Astrocyte of the spinal cord (primary cell): Measurements from ENCODE around the gene FAM98B.

ENCODE experiments used
- DNase-seq: peaks from one replicate; pipeline ENCODE4 v3.0.0; 2011; ENCODE audit warnings: low read depth, low spot score
- H3K4me3 ChIP-seq: 2 replicates; pipeline ENCODE4 v1.5.1; 2011; ENCODE audit warnings: low read depth, mild to moderate bottlenecking, low read length, moderate library complexity
- in situ Hi-C: cut with HindIII; loops from 2 replicates; pipeline ENCODE4 v1.10.0; 2017; ENCODE audit warnings: low sequenced_read_pairs
- TF ChIP-seq, protein P1 (sequence below): IDR thresholded peaks from 2 replicates; pipeline ENCODE4 v1.5.1; 2012; ENCODE audit warnings: low read depth, mild to moderate bottlenecking, low read length, inconsistent platforms

The FAM98B gene

DNA sequence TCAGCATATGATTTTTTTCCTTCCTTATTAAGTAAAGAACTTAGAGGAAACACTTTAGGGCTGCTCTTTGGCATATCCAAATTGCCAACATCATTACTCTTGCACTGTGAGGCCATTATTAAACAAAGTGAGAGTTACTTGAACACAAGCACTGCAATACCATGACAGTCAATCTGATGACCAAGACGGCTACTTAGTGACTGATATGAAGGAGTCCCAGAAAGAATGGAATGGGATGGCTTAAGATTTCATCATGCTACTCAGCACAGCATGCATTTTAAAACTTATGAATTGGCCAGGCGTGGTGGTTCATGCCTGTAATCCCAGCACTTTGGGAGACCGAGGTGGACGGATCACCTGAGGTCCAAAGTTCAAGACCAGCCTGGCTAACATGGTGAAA, 55.2 kb downstream of the FAM98B start:
- no peak for DNase-seq
- TF ChIP-seq, protein P1, sequence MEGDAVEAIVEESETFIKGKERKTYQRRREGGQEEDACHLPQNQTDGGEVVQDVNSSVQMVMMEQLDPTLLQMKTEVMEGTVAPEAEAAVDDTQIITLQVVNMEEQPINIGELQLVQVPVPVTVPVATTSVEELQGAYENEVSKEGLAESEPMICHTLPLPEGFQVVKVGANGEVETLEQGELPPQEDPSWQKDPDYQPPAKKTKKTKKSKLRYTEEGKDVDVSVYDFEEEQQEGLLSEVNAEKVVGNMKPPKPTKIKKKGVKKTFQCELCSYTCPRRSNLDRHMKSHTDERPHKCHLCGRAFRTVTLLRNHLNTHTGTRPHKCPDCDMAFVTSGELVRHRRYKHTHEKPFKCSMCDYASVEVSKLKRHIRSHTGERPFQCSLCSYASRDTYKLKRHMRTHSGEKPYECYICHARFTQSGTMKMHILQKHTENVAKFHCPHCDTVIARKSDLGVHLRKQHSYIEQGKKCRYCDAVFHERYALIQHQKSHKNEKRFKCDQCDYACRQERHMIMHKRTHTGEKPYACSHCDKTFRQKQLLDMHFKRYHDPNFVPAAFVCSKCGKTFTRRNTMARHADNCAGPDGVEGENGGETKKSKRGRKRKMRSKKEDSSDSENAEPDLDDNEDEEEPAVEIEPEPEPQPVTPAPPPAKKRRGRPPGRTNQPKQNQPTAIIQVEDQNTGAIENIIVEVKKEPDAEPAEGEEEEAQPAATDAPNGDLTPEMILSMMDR, result no peak
- in situ Hi-C loops, result no loop called here
- no peak overlapping the region for H3K4me3 ChIP-seq

DNA sequence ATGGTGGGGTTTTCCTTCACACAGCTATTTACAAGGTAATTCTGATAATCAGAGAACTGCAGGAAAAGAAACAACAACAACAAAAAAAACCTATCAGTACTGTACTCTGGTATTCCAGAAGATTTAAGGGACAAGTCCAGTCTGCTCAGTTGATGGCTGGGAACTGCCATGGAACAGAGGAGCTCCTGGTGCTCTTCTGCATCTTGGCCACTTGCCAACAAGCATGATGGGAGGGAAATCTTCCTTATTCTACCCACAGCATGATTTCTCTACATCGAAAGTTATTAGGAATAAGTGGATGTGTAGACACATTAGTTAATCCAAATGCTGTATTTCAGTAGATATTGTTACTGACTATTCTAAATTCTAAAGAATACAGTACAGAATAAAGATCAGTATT, 59.0 kb downstream of the FAM98B start:
- no peak for DNase-seq
- TF ChIP-seq, protein P1, result no peak
- in situ Hi-C loops, result no loop called here
- H3K4me3 ChIP-seq, result no peak overlapping the region

DNA sequence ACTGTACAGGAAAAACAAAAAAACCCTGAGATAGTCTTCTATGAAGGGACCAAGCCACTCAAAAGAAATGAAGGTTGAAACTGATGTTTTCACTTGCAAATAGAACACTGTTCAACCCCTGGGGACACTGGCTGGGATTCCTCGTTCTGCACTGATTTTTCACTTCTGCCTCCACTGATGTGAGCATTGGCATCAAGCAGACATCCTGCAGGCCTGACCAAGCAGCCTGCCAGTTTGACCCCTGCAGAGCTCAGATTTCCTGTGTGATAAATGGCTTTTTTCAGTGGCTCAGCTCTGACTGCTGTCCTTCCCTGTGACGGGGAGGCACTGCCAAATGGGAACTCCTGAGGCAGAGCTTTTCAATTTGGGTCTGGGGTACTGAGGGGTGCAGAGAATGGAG, 60.7 kb downstream of the FAM98B start:
- H3K4me3 ChIP-seq, result no peak overlapping the region
- TF ChIP-seq, protein P1, result no peak
- in situ Hi-C loops, result no loop called here
- no peak for DNase-seq

DNA sequence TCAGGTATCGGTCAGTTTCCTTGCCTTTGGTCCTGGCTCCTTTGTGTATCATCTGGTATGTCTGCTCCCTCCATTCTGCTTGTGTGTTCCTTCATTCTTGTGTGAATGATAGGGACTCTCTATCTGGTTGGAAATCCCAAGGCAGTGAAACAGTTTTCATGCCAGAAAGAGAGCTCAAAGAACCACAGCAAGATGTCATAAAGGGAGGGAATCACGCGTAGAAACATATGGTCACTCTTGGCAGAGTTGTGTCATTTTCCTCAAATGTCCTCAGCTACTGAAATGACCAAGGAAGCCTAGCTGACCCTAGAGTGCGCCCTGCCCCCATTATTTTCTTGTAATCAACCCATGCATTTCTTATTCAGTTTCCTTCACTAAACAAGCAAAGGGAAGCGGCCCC, 62.7 kb downstream of the FAM98B start:
- DNase-seq, result no peak
- in situ Hi-C loops, result no loop called here
- TF ChIP-seq, protein P1, result no peak
- no peak overlapping the region for H3K4me3 ChIP-seq

DNA sequence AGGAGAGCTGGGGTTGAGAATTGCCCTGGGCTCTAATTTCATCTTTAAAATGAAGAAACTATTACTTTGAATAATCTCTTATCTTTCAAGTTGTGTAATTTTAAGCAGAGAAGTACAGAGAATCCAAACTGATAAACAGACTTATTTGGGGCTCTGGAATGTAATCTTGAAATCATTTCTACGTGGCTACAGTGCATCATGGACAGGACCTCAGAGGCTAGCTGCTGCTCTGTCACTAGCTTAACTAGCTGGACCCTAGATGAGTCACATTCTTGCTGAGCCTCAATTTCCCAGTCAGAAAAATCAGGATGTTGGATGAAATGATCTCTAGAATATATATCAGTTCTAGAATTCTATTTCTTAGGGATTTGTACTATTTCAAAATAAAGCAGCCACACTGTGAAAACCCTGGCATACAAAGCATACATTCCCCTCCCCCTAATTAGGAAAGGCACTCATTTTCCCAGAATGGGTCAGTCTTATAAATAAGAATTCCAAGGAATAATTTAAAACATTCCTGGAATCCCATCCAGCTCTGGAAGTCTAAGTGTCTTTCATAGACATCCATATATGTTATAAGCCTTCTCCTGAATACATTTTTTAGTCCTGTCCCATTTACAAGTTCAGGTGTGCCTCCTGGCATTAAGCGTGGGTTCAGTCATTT, 63.5 kb downstream of the FAM98B start:
- no peak overlapping the region for H3K4me3 ChIP-seq
- in situ Hi-C loops, result no loop called here
- no peak for DNase-seq
- TF ChIP-seq, protein P1, result no peak

DNA sequence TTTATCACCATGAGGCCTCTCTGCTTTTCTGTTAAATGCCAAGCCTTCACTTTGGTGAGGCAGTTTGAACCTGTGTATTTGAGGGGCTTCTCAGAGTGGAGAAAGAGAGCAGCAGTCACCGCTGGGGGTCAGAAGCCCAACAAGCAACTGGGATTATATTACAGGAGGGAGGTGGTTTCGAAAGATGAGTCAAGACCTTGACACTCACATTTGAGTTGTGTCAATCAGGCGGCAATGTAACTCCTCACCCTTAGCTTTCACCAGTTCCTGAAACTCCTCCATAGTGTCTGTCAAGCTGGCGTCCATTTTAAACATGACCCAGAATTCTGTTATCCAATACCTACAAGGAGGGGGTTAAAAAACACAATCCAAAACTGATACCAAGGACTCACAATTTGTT, 64.2 kb downstream of the FAM98B start:
- TF ChIP-seq, protein P1, result no peak
- H3K4me3 ChIP-seq, result no peak overlapping the region
- no peak for DNase-seq
- in situ Hi-C loops, result no loop called here

DNA sequence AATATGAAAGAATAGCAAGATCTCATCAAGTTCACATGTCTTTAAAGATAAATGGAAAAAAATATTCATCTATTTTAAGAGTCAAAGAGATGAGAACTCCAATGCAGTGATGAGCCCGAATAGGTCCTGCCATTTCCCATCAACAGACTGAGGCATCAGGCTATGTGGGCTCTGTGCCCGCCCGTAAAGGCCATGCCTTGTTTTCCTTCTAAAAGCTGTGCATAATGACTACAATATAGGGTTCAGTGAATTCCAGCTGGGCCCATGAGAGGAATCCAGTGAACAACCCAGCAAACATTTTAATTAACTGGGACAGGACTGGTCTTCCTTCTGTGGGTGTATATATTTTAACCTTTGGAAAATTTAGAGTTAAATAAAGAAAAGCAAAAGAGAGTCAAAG, 66.1 kb downstream of the FAM98B start:
- in situ Hi-C loops, result no loop called here
- TF ChIP-seq, protein P1, result no peak
- H3K4me3 ChIP-seq, result no peak overlapping the region
- no peak for DNase-seq
